Choroid plexus epithelial cell (primary cell): Measurements from ENCODE around the gene TM7SF3.

Source experiments
- DNase-seq: peaks from one replicate; pipeline ENCODE4 v3.0.0-alpha.2; 2010; ENCODE audit warnings: low read depth
- H3K4me3 ChIP-seq: 2 replicates; pipeline ENCODE4 v1.5.1; 2011; ENCODE audit warnings: low read depth, mild to moderate bottlenecking, control low read depth, low read length, moderate library complexity
- TF ChIP-seq, protein P1 (sequence below): conservative IDR thresholded peaks from 2 replicates; pipeline ENCODE4 v1.5.1; 2011; ENCODE audit warnings: low read depth, mild to moderate bottlenecking, control low read depth, inconsistent platforms, low read length, moderate library complexity

The TM7SF3 gene

GRCh38 chr12:27005495-27005894, 8.7 kb downstream of the TM7SF3 start:
- TF ChIP-seq, protein P1, sequence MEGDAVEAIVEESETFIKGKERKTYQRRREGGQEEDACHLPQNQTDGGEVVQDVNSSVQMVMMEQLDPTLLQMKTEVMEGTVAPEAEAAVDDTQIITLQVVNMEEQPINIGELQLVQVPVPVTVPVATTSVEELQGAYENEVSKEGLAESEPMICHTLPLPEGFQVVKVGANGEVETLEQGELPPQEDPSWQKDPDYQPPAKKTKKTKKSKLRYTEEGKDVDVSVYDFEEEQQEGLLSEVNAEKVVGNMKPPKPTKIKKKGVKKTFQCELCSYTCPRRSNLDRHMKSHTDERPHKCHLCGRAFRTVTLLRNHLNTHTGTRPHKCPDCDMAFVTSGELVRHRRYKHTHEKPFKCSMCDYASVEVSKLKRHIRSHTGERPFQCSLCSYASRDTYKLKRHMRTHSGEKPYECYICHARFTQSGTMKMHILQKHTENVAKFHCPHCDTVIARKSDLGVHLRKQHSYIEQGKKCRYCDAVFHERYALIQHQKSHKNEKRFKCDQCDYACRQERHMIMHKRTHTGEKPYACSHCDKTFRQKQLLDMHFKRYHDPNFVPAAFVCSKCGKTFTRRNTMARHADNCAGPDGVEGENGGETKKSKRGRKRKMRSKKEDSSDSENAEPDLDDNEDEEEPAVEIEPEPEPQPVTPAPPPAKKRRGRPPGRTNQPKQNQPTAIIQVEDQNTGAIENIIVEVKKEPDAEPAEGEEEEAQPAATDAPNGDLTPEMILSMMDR = no peak

GRCh38 chr12:27003421-27004381, 10.5 kb downstream of the TM7SF3 start:
- TF ChIP-seq, protein P1 = no peak
- no peak overlapping the region for H3K4me3 ChIP-seq
- DNase-seq = no peak

More at GRCh38 chr12:27005495-27005894, 8.7 kb downstream of the TM7SF3 start:
- no peak for DNase-seq
- H3K4me3 ChIP-seq = no peak overlapping the region

DNA sequence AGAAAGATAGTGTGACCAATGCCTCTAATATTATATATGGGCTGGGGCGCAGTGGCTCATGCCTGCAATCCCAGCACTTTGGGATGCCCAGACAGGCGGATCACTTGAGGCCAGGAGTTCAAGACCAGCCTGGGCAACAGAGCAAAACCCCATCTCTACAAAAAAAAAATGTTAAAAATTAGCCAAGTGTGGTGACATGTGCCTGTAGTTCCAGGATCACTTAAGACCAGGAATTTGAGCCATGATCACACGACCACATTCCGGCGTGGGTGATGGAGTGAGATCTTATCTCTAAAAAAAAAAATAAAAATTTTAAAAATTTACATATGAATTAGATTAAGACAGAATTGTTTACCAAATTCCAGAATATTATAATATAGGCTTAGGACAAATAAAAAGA, 12.0 kb downstream of the TM7SF3 start:
- no peak for DNase-seq
- no peak overlapping the region for H3K4me3 ChIP-seq
- TF ChIP-seq, protein P1 = no peak

- DNase-seq = no peak
- no peak overlapping the region for H3K4me3 ChIP-seq
- TF ChIP-seq, protein P1 = no peak
Measured at GRCh38 chr12:27001663-27002062, 12.5 kb downstream of the TM7SF3 start.

- DNase-seq = no peak
- TF ChIP-seq, protein P1 = no peak
- no peak overlapping the region for H3K4me3 ChIP-seq
Measured at GRCh38 chr12:27000961-27001360, 13.2 kb downstream of the TM7SF3 start.

DNA sequence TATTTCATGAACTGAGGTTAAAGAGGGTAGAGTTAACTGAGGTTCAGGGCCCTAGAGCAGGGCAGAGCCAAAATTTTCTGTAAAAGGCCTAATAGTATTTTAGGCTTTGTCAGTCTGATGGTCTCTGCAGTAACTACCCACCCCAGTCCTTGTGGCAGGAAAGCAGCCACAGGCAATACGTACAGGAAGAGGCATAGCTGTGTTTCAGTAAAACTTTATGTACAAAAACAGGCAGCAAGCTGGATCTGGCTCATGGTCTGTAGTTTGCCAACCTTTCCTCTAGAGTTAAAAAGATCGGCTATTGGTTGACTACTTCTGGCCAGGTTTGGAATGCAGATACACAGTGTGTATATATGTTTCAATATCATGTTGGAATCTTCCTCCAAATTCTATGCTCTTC, 17.2 kb downstream of the TM7SF3 start:
- no peak overlapping the region for H3K4me3 ChIP-seq
- TF ChIP-seq, protein P1 = no peak

GRCh38 chr12:26995706-26996105, 18.5 kb downstream of the TM7SF3 start:
- no peak overlapping the region for H3K4me3 ChIP-seq
- no peak for DNase-seq
- TF ChIP-seq, protein P1 = no peak

More for the DNA sequence above, 17.2 kb downstream of the TM7SF3 start:
- DNase-seq = no peak
